ENCODE data around the gene PLSCR1. TPM values are rescaled to one million over a fixed set of nuclear protein-coding genes. Genes with fewer than 3 reads are reported as not detected.

PLSCR1 gene
- polyA plus RNA-seq, 1 experiment: 40.4 TPM

GRCh38 chr3:146517684-146518435 is 26.5 kb downstream of the PLSCR1 start:
- TF ChIP-seq CTCF (IDR thresholded peaks at IDR 0.05; ENCODE audit: low read depth, low read length): no peak
- ChIA-PET POLR2A (no interaction called here), CTCF (interaction anchor here (1.5 kb wide), 1 partner anchor 191 kb away, joined by 3 read pairs; no protein-coding TSS in a partner anchor)
- Histone ChIP-seq H3K4me3 (ENCODE audit: low read depth, low read length) (no peak overlapping the region), H3K9me3 (ENCODE audit: control insufficient read depth, insufficient read depth, low read length) (no peaks in the 10 kb centered on the region), H3K27ac (ENCODE audit: low read depth, low read length) (no peak overlapping the region), H3K27me3 (ENCODE audit: control insufficient read depth, insufficient read depth, low read length) (no peaks in the 10 kb centered on the region)
- DNase-seq (ENCODE audit: low read depth, low spot score): no peak

GRCh38 chr3:146513386-146514051 is 30.9 kb downstream of the PLSCR1 start:
- no peak for DNase-seq (ENCODE audit: low read depth, low spot score)
- Histone ChIP-seq H3K9me3 (ENCODE audit: control insufficient read depth, insufficient read depth, low read length) (no peaks in the 10 kb centered on the region), H3K27me3 (ENCODE audit: control insufficient read depth, insufficient read depth, low read length) (no peaks in the 10 kb centered on the region), H3K4me3 (ENCODE audit: low read depth, low read length) (no peak overlapping the region), H3K27ac (ENCODE audit: low read depth, low read length) (no peak overlapping the region)
- TF ChIP-seq CTCF (IDR thresholded peaks at IDR 0.05; ENCODE audit: low read depth, low read length): no peak
- ChIA-PET CTCF (interaction anchor here (0.8 kb wide), 1 partner anchor 49 kb away, joined by 3 read pairs; no protein-coding TSS in a partner anchor), POLR2A (no interaction called here)

- no peak for DNase-seq (ENCODE audit: low read depth, low spot score)
- Histone ChIP-seq H3K27me3 (ENCODE audit: control insufficient read depth, insufficient read depth, low read length) (no peaks in the 10 kb centered on the region), H3K27ac (ENCODE audit: low read depth, low read length) (no peak overlapping the region), H3K4me3 (ENCODE audit: low read depth, low read length) (no peak overlapping the region), H3K9me3 (ENCODE audit: control insufficient read depth, insufficient read depth, low read length) (no peaks in the 10 kb centered on the region)
- no peak for TF ChIP-seq CTCF (IDR thresholded peaks at IDR 0.05; ENCODE audit: low read depth, low read length)
- ChIA-PET POLR2A (interaction anchor here (0.6 kb wide), 1 partner anchor 42 kb away, joined by 5 read pairs; no protein-coding TSS in a partner anchor), CTCF (interaction anchor here (0.7 kb wide), 1 partner anchor 314 kb away, joined by 10 read pairs; no protein-coding TSS in a partner anchor)
Observed at GRCh38 chr3:146511402-146512134, 32.8 kb downstream of the PLSCR1 start.

- ChIA-PET POLR2A (no interaction called here), CTCF (interaction anchor here (1.1 kb wide), 1 partner anchor 320 kb away, joined by 5 read pairs; no protein-coding TSS in a partner anchor)
- Histone ChIP-seq H3K4me3 (ENCODE audit: low read depth, low read length) (no peak overlapping the region), H3K27me3 (ENCODE audit: control insufficient read depth, insufficient read depth, low read length) (no peaks in the 10 kb centered on the region), H3K27ac (ENCODE audit: low read depth, low read length) (no peak overlapping the region), H3K9me3 (ENCODE audit: control insufficient read depth, insufficient read depth, low read length) (peaks cover 3% of the 10 kb centered on the region; the same call in 1 of the 2 replicates)
- no peak for DNase-seq (ENCODE audit: low read depth, low spot score)
- TF ChIP-seq CTCF (IDR thresholded peaks at IDR 0.05; ENCODE audit: low read depth, low read length): no peak
Observed at GRCh38 chr3:146507331-146508120, 36.9 kb downstream of the PLSCR1 start.
